SJSA1 (cell line): ENCODE results near the gene MXI1. TPM values are rescaled to one million over a fixed set of nuclear protein-coding genes. Genes with fewer than 3 reads are reported as not detected.
"Not testable (repeated sequence)": the region's sequence is repeated elsewhere in the genome, so short reads cannot be mapped to it uniquely, and the experiment has no call there.

ENCODE experiments used
- DNase-seq, 2 experiments: peaks; one replicate each; pipeline ENCODE4 v3.0.0-alpha.2; 2015 to 2020; ENCODE audit warnings: low spot score in 2 of 2, low read depth in 1 of 2
- H3K27ac ChIP-seq: fragments of 250-450 bp; sonication (Bioruptor Pico); 2 replicates; pipeline ENCODE4 v1.5.1; 2020; ENCODE audit warnings: mild to moderate bottlenecking, moderate library complexity
- H3K27me3 ChIP-seq: fragments of 250-450 bp; sonication (Bioruptor Pico); replicated peaks from 2 replicates; pipeline ENCODE4 v1.5.1; 2020; ENCODE audit warnings: mild to moderate bottlenecking, moderate library complexity
- H3K36me3 ChIP-seq: fragments of 250-450 bp; sonication (Bioruptor Pico); 2 replicates; pipeline ENCODE4 v1.5.1; 2020; ENCODE audit warnings: mild to moderate bottlenecking
- H3K4me1 ChIP-seq: fragments of 250-450 bp; sonication (Bioruptor Pico); replicated peaks from 2 replicates; pipeline ENCODE4 v1.6.1; 2021; ENCODE audit warnings: mild to moderate bottlenecking
- H3K4me3 ChIP-seq: fragments of 250-450 bp; sonication (Bioruptor Pico); 2 replicates; pipeline ENCODE4 v1.5.1; 2020; ENCODE audit warnings: mild to moderate bottlenecking
- H3K9me3 ChIP-seq: fragments of 250-450 bp; sonication (Bioruptor Pico); replicated peaks from 2 replicates; pipeline ENCODE4 v1.5.1; 2020; ENCODE audit warnings: mild to moderate bottlenecking
- total RNA-seq: library from RNA; depleted of rRNA; stranded (reverse); fragments of >200 nt; shearing (Covaris generic); gene quantifications from 2 replicates; pipeline ENCODE4 v1.2.3, GENCODE V29; 2014

The MXI1 gene
- total RNA-seq, 1 experiment from 2014 or later = 4.3 TPM

DNA sequence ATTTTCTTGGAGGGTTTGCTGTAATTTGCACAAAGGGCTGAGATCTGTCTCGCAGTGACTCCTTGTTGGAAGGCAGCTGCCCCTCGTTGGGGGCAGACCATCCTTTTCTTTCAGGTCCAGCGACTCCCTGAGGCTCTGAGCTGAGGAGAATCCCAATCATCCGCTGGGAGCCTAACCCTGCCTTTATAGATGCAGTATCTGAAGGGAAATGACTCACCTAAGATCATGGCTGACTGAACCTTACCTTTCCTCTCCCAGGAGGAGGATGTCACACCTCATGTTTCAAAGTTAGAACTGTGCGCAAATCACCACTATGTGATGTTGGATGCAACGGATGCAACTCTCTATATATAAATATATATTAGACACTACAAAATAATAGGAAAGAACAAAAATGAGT is 36.4 kb upstream of the MXI1 start:
- H3K9me3 ChIP-seq = no peaks in the 10 kb centered on the region
- no peak overlapping the region for H3K4me3 ChIP-seq
- H3K27ac ChIP-seq = no peak overlapping the region
- peaks cover 12% of the 10 kb centered on the region for H3K4me1 ChIP-seq
- H3K36me3 ChIP-seq = no peaks in the 10 kb centered on the region
- peaks cover 3% of the 10 kb centered on the region; the same call in 1 of the 2 replicates for H3K27me3 ChIP-seq
- peak in 1 of 2 experiments; percentile 20 for DNase-seq

DNA sequence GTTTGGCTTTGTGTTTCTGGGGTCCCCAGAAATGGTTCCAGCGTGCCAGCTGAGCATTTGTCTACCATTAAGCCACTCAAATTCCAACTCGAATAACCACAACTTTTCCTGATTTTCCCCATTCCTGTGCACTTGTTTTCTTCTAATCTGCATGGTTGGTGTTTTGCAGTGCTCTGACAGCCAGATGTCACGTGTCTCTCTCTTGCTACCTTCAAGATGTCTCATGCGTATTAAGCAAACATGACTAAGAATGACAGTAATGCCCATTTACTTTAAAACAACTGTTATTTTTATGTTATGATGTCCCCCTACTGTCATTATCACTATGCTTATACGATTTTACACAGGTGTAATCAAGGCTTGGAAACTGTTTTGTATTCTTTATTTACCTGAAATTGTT is 35.2 kb upstream of the MXI1 start:
- no peaks in the 10 kb centered on the region for H3K9me3 ChIP-seq

DNA sequence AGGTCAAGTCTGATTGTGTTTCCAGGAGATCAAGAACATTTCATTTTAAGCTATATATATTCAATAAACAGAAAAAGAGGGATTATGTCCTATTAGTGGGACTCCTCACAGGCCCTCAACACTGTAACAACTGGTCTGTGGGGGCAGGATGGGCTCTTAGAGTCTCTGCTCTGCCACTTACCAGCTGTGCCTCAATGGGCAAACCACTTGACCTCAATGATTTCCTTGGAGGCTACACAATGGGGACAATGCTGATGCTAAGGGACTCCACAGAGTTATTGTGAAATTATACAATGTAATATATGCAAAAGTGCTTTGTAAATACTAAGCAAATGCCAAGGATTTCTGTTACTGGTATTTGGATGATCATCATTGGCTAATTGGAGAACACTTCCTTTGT is 33.2 kb upstream of the MXI1 start:
- no peaks in the 10 kb centered on the region for H3K36me3 ChIP-seq
- H3K27me3 ChIP-seq = no peaks in the 10 kb centered on the region; the same call in 1 of the 2 replicates
- H3K27ac ChIP-seq = no peak overlapping the region
- H3K9me3 ChIP-seq = no peaks in the 10 kb centered on the region
- DNase-seq = peak in 1 of 2 experiments; percentile 7
- H3K4me1 ChIP-seq = peaks cover 12% of the 10 kb centered on the region
- no peak overlapping the region for H3K4me3 ChIP-seq

More for the DNA sequence above, 35.2 kb upstream of the MXI1 start:
- Histone ChIP-seq H3K36me3 (no peaks in the 10 kb centered on the region), H3K4me1 (peaks cover 12% of the 10 kb centered on the region), H3K4me3 (no peak overlapping the region), H3K27ac (no peak overlapping the region), H3K27me3 (peaks cover 3% of the 10 kb centered on the region; the same call in 1 of the 2 replicates)
- peak in 1 of 2 experiments; percentile 7 for DNase-seq

DNA sequence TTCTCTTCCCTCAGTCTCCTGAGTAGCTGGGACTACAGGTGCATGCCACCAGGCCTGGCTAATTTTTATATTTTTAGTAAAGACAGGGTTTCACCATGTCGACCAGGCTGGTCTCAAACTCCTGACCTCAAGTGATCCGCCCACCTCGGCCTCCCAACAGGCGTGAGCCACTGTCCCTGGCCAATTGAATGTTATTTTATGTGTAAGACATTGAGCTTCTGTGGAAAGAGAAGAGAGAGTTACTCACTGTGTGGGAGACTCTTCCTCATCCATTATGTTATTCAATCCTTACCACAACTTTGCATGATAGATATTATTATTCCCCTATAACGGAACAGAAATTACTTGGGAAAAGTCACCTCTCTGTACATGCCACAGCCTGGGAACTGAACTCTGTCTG is 32.6 kb upstream of the MXI1 start:
- Histone ChIP-seq H3K9me3 (no peaks in the 10 kb centered on the region), H3K4me3 (no peak overlapping the region)

DNA sequence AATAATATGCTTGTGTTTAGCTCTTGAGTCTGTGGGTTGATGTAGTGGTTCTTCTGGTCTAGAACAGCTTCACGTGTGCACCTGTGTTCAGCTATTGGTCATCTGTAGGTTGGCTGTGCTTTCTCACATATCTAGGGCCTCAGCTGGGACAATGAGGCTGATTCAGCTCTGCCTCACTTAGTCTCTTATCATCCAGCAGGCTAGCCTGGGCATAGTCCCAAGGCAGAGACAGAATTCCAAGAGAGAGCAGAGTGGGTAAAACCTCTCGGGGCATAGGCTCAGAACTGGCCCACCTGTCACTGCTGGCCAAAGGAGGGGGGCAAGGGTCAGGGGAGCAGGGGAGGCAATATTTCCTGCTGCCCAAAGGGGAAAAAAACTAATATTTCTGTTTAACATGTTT is 32.0 kb upstream of the MXI1 start:
- no peaks in the 10 kb centered on the region for H3K36me3 ChIP-seq
- H3K27me3 ChIP-seq = no peaks in the 10 kb centered on the region
- H3K4me1 ChIP-seq = peaks cover 6% of the 10 kb centered on the region
- no peaks in the 10 kb centered on the region for H3K9me3 ChIP-seq
- no peak overlapping the region for H3K4me3 ChIP-seq
- DNase-seq = no peak
- no peak overlapping the region for H3K27ac ChIP-seq

More for the DNA sequence above, 32.6 kb upstream of the MXI1 start:
- Histone ChIP-seq H3K36me3 (no peaks in the 10 kb centered on the region), H3K4me1 (peaks cover 12% of the 10 kb centered on the region), H3K27me3 (no peaks in the 10 kb centered on the region; the same call in 1 of the 2 replicates), H3K27ac (no peak overlapping the region)
- no peak for DNase-seq

DNA sequence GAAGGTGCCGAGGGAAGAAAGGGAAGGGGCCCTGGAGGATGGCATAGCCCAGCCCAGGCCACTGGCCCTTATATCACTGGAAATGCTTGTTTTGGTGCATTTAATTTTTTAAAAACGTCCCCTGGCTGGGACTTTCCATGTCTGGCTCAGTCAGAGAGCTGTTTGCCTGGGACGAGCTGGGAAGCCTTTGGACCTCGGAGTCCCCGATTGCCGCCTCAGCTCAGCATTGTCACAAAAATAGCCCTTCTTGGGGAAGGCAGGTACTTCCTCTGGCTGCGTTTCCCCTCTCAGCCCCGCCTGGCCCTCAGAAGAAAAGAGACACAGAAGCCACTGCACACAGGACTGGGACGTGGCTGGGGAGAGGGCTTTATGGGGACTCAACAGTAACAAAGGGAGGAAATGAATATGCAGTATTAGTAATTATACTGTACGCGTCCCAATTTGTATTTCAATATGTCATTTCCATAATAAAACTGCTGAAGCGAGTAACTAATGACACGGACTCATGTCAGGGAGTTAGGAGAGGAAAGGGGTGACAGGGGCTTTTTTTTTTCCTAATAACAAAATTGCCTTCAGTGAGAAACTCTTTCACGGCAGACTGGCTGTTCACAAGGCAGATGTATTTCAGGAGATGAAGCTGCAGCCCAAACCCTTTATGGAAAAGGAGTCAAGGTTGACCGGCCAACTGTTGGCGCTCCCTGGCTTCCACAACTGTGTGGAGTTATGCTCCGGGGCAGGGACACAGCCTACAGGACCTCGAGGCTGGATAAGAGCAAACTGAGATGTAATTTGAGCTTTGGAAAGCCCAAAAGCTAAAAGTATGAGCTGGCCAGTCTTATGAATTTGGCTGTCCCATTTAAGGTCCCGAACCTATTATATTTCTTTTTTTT is 31.0 kb upstream of the MXI1 start:
- Histone ChIP-seq H3K36me3 (no peaks in the 10 kb centered on the region), H3K27me3 (no peaks in the 10 kb centered on the region), H3K9me3 (no peaks in the 10 kb centered on the region), H3K4me3 (no peak overlapping the region), H3K4me1 (no peaks in the 10 kb centered on the region), H3K27ac (no peak overlapping the region)
- DNase-seq = no peak

DNA sequence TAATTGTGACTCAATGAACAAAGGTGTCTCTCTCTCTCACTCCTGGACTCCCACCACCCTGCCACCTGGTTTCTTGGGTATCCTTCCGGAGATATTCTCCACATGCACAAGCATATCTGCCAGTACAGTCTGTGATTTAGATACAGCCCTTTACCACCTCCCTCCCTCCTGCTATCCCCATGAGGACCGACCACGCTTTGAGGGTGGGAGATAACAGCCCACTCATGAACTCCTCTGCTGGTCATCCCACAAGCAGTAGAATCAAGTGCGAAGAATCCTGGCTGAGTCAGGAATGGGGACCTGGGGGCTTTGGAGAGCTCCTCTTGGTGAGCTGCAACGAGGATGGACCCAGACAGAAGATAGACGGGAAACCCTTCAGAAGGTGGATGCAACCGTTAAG is 28.2 kb upstream of the MXI1 start:
- Histone ChIP-seq H3K4me1 (no peaks in the 10 kb centered on the region), H3K9me3 (no peaks in the 10 kb centered on the region), H3K27ac (no peak overlapping the region), H3K4me3 (no peak overlapping the region), H3K27me3 (no peaks in the 10 kb centered on the region), H3K36me3 (no peaks in the 10 kb centered on the region)
- no peak for DNase-seq

DNA sequence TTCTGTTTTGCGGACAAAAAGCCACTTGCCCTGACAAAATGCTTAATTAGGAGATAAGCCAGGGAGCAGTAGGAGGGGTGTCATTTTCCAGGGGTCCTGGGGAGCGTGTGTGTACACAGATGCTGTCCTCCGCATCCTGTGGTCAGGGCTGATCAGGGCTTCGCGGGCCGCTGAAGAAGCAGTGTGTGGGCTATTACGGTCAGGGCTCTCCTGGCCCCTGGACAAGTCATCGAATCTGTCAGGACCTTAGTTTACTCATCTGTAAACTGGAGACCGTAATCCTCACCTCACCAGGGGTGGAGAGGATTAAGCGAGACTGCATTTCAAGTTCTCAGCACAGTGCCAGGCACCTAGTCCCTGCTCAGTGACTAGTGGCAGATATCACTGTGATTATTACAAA is 26.0 kb upstream of the MXI1 start:
- H3K4me1 ChIP-seq = no peaks in the 10 kb centered on the region
- H3K4me3 ChIP-seq = no peak overlapping the region
- peak in 1 of 2 experiments; percentile 19 for DNase-seq
- H3K27me3 ChIP-seq = no peaks in the 10 kb centered on the region
- H3K27ac ChIP-seq = no peak overlapping the region
- no peaks in the 10 kb centered on the region for H3K36me3 ChIP-seq
- H3K9me3 ChIP-seq = no peaks in the 10 kb centered on the region

DNA sequence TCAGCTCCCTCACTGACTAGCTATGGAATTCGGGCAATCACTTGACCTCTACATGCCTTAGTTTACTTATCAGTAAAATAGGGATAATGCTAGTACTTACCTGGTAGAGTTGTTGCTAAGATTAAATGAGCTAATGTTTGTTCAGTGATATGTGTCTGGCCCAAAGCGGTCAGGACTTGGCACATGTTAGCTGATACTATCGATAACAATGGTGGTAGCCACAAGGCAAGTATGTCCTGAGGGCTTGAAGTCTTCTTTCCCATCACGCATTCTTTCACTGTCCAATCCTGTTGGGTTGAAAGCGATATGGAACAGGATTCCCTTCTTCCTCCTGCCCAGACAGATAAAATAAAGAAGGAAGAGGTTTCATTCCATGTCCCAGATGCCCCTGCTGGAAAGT is 25.5 kb upstream of the MXI1 start:
- Histone ChIP-seq H3K9me3 (no peaks in the 10 kb centered on the region), H3K27ac (no peak overlapping the region), H3K27me3 (no peaks in the 10 kb centered on the region), H3K36me3 (no peaks in the 10 kb centered on the region), H3K4me1 (no peaks in the 10 kb centered on the region), H3K4me3 (no peak overlapping the region)
- peak in 1 of 2 experiments; percentile 8 for DNase-seq

DNA sequence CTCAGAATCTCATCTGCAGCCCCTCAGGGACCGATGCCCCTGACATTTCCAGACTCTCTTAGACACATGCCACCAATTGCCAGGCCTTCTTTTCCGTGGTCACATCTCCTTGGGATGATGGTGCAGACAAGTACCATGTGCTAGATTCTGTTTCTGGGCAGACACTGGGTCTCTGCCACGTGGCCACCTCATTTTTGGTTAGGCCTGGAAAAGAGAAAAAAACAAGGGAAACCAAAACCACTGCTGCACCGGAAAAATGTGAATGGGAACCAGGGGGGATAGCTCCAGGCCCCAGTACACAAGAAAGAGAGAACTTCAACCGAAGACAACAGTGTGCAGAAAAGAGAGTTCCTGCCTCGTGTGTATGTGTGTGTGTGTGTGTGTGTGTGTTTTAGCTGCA is 23.0 kb upstream of the MXI1 start:
- no peaks in the 10 kb centered on the region for H3K36me3 ChIP-seq

DNA sequence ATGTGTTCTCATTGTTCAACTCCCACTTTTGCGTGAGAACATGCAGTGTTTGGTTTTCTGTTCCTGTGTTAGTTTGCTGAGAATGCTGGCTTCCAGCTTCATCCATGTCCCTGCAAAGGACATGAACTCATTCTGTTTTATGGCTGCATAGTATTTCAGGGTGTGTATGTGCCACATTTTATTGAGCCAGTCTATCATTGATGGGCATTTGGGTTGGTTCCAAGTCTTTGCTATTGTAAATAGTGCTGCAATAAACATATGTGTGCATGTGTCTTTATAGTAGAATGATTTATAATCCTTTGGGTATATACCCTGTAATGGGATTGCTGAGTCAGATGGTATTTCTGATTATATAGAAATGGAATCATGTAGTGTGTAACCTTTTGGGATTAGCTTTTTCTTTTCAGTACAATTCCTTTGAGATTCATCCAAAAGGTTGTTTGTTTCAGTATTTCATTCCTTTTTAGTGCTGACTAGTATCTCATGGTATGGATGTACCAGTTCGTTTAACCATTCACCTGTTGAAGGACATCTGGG is 21.7 kb upstream of the MXI1 start:
- not testable (repeated sequence) for H3K36me3 ChIP-seq, H3K9me3 ChIP-seq, H3K4me1 ChIP-seq, H3K27me3 ChIP-seq, H3K4me3 ChIP-seq, H3K27ac ChIP-seq, DNase-seq

More for the DNA sequence above, 23.0 kb upstream of the MXI1 start:
- no peak for DNase-seq
- H3K9me3 ChIP-seq = no peaks in the 10 kb centered on the region
- H3K4me1 ChIP-seq = no peaks in the 10 kb centered on the region
- H3K27me3 ChIP-seq = no peaks in the 10 kb centered on the region
- H3K27ac ChIP-seq = no peak overlapping the region
- H3K4me3 ChIP-seq = no peak overlapping the region

DNA sequence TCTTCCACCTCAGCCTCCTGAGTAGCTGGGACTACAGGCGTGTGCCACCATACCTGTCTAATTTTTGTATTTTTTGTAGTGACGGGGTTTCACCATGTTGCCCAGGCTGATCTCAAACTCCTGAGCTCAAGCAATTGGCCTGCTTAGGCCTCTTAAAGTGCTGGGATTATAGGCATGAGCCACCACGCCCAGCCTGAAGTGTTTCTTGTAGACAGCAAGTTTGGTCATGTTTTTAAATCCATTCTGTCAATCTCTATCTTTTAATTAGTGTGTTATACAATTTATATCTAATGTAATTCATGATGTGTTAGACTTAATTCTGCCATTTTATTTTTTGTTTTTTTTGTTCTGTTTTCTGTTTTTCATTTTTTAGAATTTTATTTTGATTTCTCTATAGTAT is 17.2 kb upstream of the MXI1 start:
- Histone ChIP-seq H3K4me1 (no peaks in the 10 kb centered on the region), H3K36me3 (no peaks in the 10 kb centered on the region), H3K9me3 (no peaks in the 10 kb centered on the region), H3K27me3 (no peaks in the 10 kb centered on the region), H3K27ac (no peak overlapping the region), H3K4me3 (no peak overlapping the region)
- no peak for DNase-seq

DNA sequence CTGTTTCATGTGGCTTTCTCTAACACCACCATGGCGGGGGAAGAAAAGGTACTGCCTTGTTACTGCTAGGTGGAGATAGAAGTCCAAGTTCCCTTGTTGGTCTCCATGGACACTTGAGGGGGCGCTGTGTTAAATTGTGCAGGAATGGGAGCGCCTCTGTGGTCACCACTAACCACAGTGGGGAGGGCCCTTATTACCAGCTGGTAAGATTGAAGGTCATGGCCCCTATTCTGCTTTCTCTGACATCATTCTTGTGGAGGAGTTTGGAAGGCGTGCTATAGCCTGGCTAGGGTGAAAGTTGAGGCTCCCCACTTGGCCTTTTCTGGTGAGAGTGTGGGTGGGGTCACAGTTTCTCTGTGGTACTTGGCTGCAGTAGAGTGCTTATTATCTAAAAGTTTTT is 14.9 kb upstream of the MXI1 start:
- no peaks in the 10 kb centered on the region for H3K9me3 ChIP-seq
- H3K27ac ChIP-seq = no peak overlapping the region
- DNase-seq = no peak
- H3K4me3 ChIP-seq = no peak overlapping the region
- H3K27me3 ChIP-seq = no peaks in the 10 kb centered on the region
- H3K4me1 ChIP-seq = no peaks in the 10 kb centered on the region
- no peaks in the 10 kb centered on the region for H3K36me3 ChIP-seq

DNA sequence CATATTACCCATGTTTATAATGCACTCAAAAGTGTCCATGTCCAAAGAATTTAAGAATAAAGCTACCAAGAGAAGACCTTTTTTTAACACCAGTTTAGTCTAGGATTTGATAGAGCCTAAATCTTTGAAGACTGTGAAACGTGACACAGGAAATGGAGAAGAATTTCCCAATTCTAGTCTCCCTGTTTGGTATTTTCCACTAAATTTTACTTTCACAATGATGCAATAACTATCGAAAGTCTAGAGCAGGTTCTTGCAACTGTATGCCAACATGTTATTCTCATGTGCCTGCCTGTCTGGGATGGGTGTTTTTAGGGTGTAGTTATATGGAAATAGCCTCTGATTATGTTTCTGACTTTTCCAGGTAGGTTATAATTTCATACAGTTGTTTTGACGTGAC is 6.9 kb upstream of the MXI1 start:
- Histone ChIP-seq H3K36me3 (no peaks in the 10 kb centered on the region), H3K4me3 (no peak overlapping the region), H3K27me3 (no peaks in the 10 kb centered on the region; the same call in 1 of the 2 replicates), H3K27ac (no peak overlapping the region), H3K4me1 (no peaks in the 10 kb centered on the region), H3K9me3 (no peaks in the 10 kb centered on the region; the same call in 1 of the 2 replicates)
- DNase-seq = no peak
